Measurements from ENCODE around the gene PTPA. TPM values are rescaled to one million over a fixed set of nuclear protein-coding genes. Genes with fewer than 3 reads are reported as not detected.

PTPA gene
- total and polyA plus RNA-seq, 2 of the 4 experiments (the other 2 are of a cell fraction) = 124 to 149 TPM

DNA sequence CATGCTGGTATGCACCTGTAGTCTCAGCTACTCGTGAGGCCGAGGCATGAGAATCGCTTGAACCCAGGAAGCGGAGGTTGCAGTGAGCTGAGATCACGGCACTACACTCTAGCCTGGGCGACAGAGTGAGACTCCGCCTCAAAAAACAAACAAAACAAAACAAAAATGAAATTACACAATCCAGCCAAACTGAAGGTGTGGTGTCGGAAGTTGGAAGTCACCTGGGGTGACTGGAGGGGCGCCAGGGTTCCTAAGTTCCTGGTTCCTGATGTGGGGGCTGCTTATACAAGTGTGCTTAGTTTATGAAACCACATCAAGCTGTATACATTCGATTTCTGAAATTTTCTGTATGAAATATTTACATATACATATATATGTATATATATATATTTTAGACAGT is 34.0 kb upstream of the PTPA start:
- dilution Hi-C loops (cut with HindIII; ENCODE audit: low sequenced_read_pairs, unreplicated experiment) = no loop called here
- Histone ChIP-seq H3K56ac (ENCODE audit: extremely low read depth, insufficient read depth, low read length) (no peak overlapping the region), H2AFZ (replicated peaks; ENCODE audit: low read length, poor library complexity) (no peak overlapping the region), H4K91ac (ENCODE audit: insufficient read depth, low read depth, low read length) (no peak overlapping the region), H3K79me1 (ENCODE audit: low read depth in 1 of 2, low read length in 2 of 2) (peaks cover 9 to 19% of the 10 kb centered on the region in 2 experiments; a peak in 3 of 4 replicates), H3K18ac (ENCODE audit: low read depth, low read length) (no peak overlapping the region), H2BK15ac (ENCODE audit: low read depth, low read length) (no peak overlapping the region), H3K36me3 (ENCODE audit: control insufficient read depth, insufficient read depth, low read length) (no peaks in the 10 kb centered on the region), H3K4me2 (ENCODE audit: low read depth, low read length) (no peak overlapping the region), H2BK5ac (ENCODE audit: low read depth, low read length, poor library complexity, severe bottlenecking) (no peak overlapping the region), H2AK9ac (replicated peaks; ENCODE audit: low read depth, low read length, poor library complexity) (no peak overlapping the region), H4K20me1 (ENCODE audit: insufficient read depth, low read length) (no peaks in the 10 kb centered on the region), H3K23ac (ENCODE audit: low read depth, low read length) (no peak overlapping the region), H3K27ac (ENCODE audit: insufficient read depth, low read length) (no peak overlapping the region), H3K4me3 (ENCODE audit: insufficient read depth, low read depth, low read length) (no peak overlapping the region), H2BK20ac (ENCODE audit: low read depth, low read length) (no peak overlapping the region), H3K9me1 (ENCODE audit: insufficient read depth, low read length) (peaks cover 2% of the 10 kb centered on the region; the same call in 1 of the 2 replicates), H4K8ac (ENCODE audit: low read depth in 2 of 2, low read length in 2 of 2) (no peak overlapping the region), H3K4ac (ENCODE audit: low read depth, low read length) (no peak overlapping the region), H2BK120ac (ENCODE audit: low read depth, low read length) (no peak overlapping the region), H3K9me3 (ENCODE audit: control insufficient read depth, insufficient read depth, low read length) (no peaks in the 10 kb centered on the region), H3K27me3 (ENCODE audit: control insufficient read depth, insufficient read depth, low read length) (no peaks in the 10 kb centered on the region), H3K4me1 (ENCODE audit: control insufficient read depth, insufficient read depth, low read length) (peaks cover 7% of the 10 kb centered on the region; the same call in 1 of the 2 replicates), H4K5ac (ENCODE audit: low read depth, low read length) (no peak overlapping the region), H3K14ac (replicated peaks; ENCODE audit: low read depth, low read length) (no peak overlapping the region), H2AK5ac (ENCODE audit: low read depth, low read length) (no peak overlapping the region), H3K9ac (ENCODE audit: low read depth, low read length) (no peak overlapping the region)
- ATAC-seq (ENCODE audit: low read depth) (no peak), DNase-seq (no peak)
- in situ Hi-C loops (cut with MboI; ENCODE audit: low sequenced_read_pairs) = no loop called here
- intact Hi-C loops (cut with micrococcal nuclease) = no loop called here
- POLR2A ChIA-PET (ENCODE audit: unreplicated experiment) = no interaction called here
- no TSS peak for BruUV-seq (replicated peaks)
- WGBS, 2 experiments (ENCODE audit: extremely low coverage in 2 of 2, insufficient read length in 1 of 2) = 100% methylated on average over 1 of the region's 10 CpGs; no CpG with 5 or more reads in 1 of the 2 experiments
- TF ChIP-seq RCOR1 (IDR thresholded peaks at IDR 0.05; ENCODE audit: insufficient replicate concordance, low read length) (no peak), RFX5 (IDR thresholded peaks at IDR 0.05; ENCODE audit: low read depth, low read length) (no peak), MAFK (IDR thresholded peaks at IDR 0.05; ENCODE audit: low read depth, low read length) (no peak), SMC3 (IDR thresholded peaks at IDR 0.05; ENCODE audit: low read depth, low read length) (no peak)
- TF ChIP-seq, protein P1, sequence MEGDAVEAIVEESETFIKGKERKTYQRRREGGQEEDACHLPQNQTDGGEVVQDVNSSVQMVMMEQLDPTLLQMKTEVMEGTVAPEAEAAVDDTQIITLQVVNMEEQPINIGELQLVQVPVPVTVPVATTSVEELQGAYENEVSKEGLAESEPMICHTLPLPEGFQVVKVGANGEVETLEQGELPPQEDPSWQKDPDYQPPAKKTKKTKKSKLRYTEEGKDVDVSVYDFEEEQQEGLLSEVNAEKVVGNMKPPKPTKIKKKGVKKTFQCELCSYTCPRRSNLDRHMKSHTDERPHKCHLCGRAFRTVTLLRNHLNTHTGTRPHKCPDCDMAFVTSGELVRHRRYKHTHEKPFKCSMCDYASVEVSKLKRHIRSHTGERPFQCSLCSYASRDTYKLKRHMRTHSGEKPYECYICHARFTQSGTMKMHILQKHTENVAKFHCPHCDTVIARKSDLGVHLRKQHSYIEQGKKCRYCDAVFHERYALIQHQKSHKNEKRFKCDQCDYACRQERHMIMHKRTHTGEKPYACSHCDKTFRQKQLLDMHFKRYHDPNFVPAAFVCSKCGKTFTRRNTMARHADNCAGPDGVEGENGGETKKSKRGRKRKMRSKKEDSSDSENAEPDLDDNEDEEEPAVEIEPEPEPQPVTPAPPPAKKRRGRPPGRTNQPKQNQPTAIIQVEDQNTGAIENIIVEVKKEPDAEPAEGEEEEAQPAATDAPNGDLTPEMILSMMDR (conservative IDR thresholded peaks at IDR 0.05; ENCODE audit: low read depth, low read length) = no peak
- CTCF ChIA-PET = no interaction called here

All from IMR-90 (cell line).